GM21717 (cell line): ENCODE measurements around the gene HOMER3.
"Not testable (repeated sequence)": the region's sequence is repeated elsewhere in the genome, so short reads cannot be mapped to it uniquely, and the experiment has no call there.

Experiments
- ATAC-seq: cut with Tn5 transposase; IDR thresholded peaks from one replicate; pipeline ENCODE4 v1.9.1; 2021; ENCODE audit warnings: mild to moderate bottlenecking, moderate library complexity; ENCODE audit not compliant: unreplicated experiment

The HOMER3 gene

GRCh38 chr19:18954094-18954493, 13.1 kb upstream of the HOMER3 start:
- ATAC-seq: no peak

GRCh38 chr19:18952364-18953003, 11.5 kb upstream of the HOMER3 start:
- not testable (repeated sequence) for ATAC-seq

GRCh38 chr19:18951721-18952281, 10.8 kb upstream of the HOMER3 start:
- ATAC-seq: no peak

- no peak for ATAC-seq
Measured at GRCh38 chr19:18949858-18950257, 8.8 kb upstream of the HOMER3 start.

GRCh38 chr19:18948976-18949356, 7.9 kb upstream of the HOMER3 start:
- ATAC-seq: no peak

- ATAC-seq: no peak
Measured at GRCh38 chr19:18948075-18948975, 7.3 kb upstream of the HOMER3 start.

GRCh38 chr19:18946918-18947317, 5.9 kb upstream of the HOMER3 start:
- ATAC-seq: no peak

- ATAC-seq: no peak
Measured at GRCh38 chr19:18946335-18946734, 5.3 kb upstream of the HOMER3 start.

- no peak for ATAC-seq
Measured at GRCh38 chr19:18945297-18945696, 4.3 kb upstream of the HOMER3 start.

- ATAC-seq: no peak
Measured at GRCh38 chr19:18943465-18943864, 2.4 kb upstream of the HOMER3 start.

GRCh38 chr19:18942692-18943091, 1.7 kb upstream of the HOMER3 start:
- ATAC-seq: no peak

- no peak for ATAC-seq
Measured at GRCh38 chr19:18941628-18942354, 774 bp upstream of the HOMER3 start.

GRCh38 chr19:18939922-18940768, 872 bp downstream of the HOMER3 start:
- ATAC-seq: no peak

- ATAC-seq: no peak
Measured at GRCh38 chr19:18939163-18939562, 1.9 kb downstream of the HOMER3 start.

GRCh38 chr19:18933297-18933696, 7.7 kb downstream of the HOMER3 start:
- no peak for ATAC-seq

GRCh38 chr19:18932216-18932841, 8.7 kb downstream of the HOMER3 start:
- no peak for ATAC-seq

- no peak for ATAC-seq
Measured at GRCh38 chr19:18931316-18932162, 9.5 kb downstream of the HOMER3 start.

GRCh38 chr19:18929311-18929710, 11.7 kb downstream of the HOMER3 start:
- ATAC-seq: no peak
